GM19452 (cell line): ENCODE results near the gene CHST11.

ENCODE experiments used
- ATAC-seq: cut with Tn5 transposase; IDR thresholded peaks from one replicate; pipeline ENCODE4 v1.9.1; 2021; ENCODE audit not compliant: unreplicated experiment

CHST11 gene

GRCh38 chr12:104501660-104502059 is 44.9 kb downstream of the CHST11 start:
- ATAC-seq, result no peak

DNA sequence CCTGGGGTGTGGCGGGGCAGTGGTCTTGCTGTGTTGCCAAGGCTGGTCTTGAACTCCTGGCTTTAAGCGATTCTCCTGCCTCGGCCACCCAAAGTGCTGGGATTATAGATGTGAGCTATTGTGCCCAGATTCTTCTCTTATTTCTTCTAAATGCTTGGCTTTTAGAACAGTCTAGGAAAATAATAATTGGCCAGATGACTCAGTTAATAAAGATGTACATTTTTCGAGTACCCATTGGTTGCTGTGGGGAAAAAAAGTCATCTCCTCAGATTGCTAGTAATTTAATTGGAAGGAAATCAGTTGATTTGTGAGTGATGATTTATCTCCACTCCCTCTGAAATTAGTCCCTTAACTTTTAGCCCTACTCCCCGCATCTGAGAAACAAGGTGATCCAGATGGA is 45.5 kb downstream of the CHST11 start:
- ATAC-seq, result no peak

- ATAC-seq, result no peak
These were observed 45.9 kb downstream of the CHST11 start for GRCh38 chr12:104502638-104503037.

DNA sequence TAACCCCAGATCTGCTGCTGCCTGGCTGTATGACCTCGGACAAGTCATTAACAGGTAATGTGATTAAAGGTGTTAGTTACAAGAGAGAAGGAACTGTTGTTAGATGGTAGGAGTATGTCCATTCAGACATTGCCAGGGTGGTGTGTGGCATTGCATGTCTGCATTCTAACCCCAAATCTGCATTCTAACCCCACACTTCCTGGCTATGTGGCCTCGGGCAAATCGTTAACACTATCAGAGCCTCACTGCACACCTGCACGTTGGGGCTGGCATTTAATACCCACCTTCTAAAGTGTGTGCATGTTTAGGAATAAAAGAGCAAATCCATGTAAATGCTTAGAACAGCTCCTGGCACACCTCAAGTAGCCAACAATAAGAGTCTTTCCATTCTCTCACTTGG is 46.4 kb downstream of the CHST11 start:
- no peak for ATAC-seq

- no peak for ATAC-seq
These were observed 47.4 kb downstream of the CHST11 start for GRCh38 chr12:104504146-104504545.

GRCh38 chr12:104505095-104505818 is 48.5 kb downstream of the CHST11 start:
- peak; percentile 87 for ATAC-seq

- no peak for ATAC-seq
These were observed 50.1 kb downstream of the CHST11 start for GRCh38 chr12:104506676-104507401.

DNA sequence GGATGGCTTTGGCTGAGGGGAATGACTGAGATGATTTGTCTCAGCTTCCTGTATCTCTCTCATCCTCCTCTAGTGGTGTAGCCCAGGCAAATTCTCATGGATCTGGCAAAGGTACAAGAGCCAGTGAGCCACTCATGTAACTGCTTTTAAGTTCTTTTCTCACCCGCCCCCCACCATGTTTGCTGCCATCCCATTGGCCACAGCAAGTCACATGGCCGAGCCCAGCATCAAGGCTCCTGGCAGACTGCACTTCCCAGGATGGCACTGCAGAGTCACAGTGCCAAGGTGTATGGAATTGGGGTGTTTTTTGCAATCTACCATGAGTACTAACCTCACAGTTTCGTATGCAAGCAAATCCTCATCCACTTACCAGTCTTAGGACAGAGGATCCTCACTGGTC is 50.9 kb downstream of the CHST11 start:
- ATAC-seq, result no peak

DNA sequence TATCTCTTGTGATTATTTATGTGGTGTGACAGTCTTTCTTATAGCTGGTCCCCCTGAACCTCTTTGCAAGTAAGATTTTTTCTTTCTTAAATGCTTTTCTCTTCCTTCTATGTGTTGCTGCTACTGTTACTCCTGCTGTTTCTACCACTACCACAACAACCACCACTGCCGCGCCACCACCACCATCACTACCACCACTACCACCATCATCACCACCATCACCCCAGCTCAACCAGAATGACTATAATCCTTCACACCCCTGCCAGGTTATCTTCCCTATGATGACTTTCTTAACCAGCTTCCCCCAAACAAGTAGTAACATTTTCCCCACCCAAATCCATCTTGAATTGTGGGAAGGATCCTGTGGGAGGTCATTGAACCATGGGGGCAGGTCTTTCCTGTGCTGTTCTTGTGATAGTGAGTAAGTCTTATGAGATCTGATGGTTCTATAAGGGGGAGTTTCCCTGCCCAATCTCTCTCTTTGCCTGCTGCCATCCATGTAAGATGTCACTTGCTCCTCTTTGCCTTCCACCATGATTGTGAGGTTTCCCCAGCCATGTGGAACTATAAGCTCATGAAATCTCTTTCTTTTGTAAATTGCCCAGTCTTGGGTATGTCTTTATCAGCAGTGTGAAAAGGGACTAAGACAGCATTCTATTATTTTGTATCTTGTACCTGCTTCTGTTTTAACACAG is 52.2 kb downstream of the CHST11 start:
- ATAC-seq, result no peak

- ATAC-seq, result no peak
These were observed 53.6 kb downstream of the CHST11 start for GRCh38 chr12:104510145-104510872.

GRCh38 chr12:104510873-104511440 is 54.2 kb downstream of the CHST11 start:
- ATAC-seq, result no peak

- no peak for ATAC-seq
These were observed 56.9 kb downstream of the CHST11 start for GRCh38 chr12:104513681-104514080.

GRCh38 chr12:104514092-104514810 is 57.5 kb downstream of the CHST11 start:
- no peak for ATAC-seq

DNA sequence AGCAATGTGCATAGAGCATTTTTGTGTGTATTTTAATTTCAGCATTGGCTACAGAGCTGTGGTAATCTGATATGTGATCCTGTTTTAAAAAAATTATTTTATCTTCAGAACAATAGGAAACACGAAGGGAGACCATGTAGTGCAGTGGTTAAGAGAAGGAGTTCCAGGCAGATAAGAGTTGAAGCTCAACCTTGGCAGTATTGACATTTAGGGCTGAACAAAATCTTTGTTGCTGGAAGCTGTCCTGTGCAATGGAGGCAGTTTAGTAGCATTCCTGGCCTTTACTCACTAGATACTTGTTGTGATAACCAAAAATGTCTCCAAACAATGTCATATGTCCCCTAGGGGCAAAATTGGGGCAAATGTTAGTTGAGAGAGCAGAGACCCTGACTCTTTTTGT is 59.2 kb downstream of the CHST11 start:
- no peak for ATAC-seq

GRCh38 chr12:104516821-104517220 is 60.1 kb downstream of the CHST11 start:
- no peak for ATAC-seq

DNA sequence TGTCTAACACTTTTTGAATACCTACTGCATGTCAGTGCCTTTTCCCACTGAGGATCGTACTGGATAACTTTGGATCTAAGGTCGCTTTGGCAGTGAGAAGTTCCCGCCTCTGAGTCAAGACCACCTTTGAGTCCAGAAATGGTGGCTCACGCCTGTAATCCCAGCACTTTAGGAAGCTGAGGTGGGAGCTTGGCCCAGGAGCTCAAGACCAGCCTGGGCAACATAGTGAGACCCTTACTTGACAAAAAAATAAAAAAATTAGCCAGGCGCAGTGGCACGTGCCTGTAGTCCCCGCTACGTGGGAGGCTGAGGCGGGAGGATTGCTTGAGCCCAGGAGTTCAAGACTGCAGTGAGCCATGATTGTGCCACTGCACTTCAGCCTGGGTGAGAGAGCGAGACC is 61.1 kb downstream of the CHST11 start:
- no peak for ATAC-seq

DNA sequence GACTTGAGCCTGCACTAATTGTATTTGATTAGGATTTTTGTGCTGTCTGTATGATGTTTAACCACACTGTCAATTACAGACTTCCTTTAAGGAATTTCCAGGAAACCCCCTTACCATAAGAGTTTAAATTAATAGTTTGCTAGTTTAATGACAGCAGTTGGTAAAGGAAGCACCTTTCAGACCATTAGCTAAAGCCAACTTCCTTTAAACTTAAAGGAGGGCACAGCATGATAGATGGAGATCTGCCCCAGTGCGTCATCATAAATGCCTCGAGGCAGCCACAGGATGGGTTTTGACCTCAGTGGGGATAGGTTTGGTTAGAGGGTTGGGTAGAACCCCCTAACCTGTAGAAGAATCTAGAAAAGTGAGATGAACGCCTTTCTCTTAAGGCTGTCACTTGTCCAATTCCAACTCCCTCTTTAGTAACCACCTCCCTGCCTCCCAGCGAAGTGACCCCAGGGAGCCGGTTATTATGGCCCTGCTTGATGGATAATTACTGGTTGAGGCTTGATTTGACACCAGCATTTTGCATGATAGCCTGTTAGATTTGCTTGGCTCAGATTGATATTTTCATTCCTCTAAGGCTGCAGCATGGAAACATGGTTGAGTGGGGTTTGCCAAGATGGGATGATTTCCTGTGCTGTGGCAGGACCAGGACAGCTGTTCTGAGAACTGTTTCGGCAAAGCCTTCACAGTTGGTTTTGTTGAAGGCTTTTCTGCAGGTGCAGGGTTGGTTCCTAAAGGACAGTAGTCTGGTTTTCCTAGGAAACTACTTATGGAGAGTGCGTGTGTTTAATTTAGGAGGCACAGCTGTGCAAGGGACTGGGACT is 62.7 kb downstream of the CHST11 start:
- no peak for ATAC-seq

- ATAC-seq, result peak; percentile 64
These were observed 63.6 kb downstream of the CHST11 start for GRCh38 chr12:104520242-104520900.

DNA sequence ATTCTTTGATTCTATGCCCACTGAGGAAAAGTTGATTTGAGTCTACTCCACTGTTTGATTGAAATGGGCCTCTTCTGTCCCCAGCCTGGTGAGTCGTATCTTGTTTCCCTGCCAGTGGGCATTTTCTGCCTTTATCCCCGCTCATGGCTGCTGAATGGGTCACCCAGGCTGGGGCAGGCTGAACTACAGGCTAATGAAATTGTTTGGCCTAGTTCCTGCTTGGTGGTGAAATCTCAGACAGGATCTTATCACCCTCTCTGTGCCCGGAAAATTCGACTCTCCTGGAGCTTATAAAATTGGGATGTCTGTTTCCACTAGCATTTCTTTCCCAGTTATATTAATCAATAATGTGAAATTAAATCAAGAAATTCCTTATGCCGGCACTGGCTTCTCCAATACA is 65.0 kb downstream of the CHST11 start:
- no peak for ATAC-seq
